Measurements from ENCODE around the gene SLC18A2. TPM values are rescaled to one million over a fixed set of nuclear protein-coding genes. Genes with fewer than 3 reads are reported as not detected.

Gene SLC18A2
- total and polyA plus RNA-seq, 2 of the 8 experiments (the other 6 are each of a cell fraction or from before 2014, with no cell fraction given) = 6.5 to 7.0 TPM

- TF ChIP-seq RFX5 (IDR thresholded peaks at IDR 0.05; ENCODE audit: borderline replicate concordance, low read depth, low read length) (no peak), SP2 (IDR thresholded peaks at IDR 0.05; ENCODE audit: low read length) (no peak), GABPA (IDR thresholded peaks at IDR 0.05; ENCODE audit: borderline replicate concordance, insufficient read depth, low read length) (0 out of 2 replicates have a peak, but pooled peaks have one; percentile 54), NRF1 (IDR thresholded peaks at IDR 0.05; ENCODE audit: low read depth, low read length) (no peak), EP300 (IDR thresholded peaks at IDR 0.05; ENCODE audit: borderline replicate concordance in 1 of 2, low read depth in 2 of 2, low read length in 2 of 2) (peak in 1 of 2 experiments; percentile 38; a peak in 1 of 3 replicates), EZH2 (IDR thresholded peaks at IDR 0.05; ENCODE audit: low read depth, low read length, severe bottlenecking) (no peak), BCL11A (IDR thresholded peaks at IDR 0.05; ENCODE audit: low read depth in 2 of 2, low read length in 2 of 2) (no peak), TAF1 (IDR thresholded peaks at IDR 0.05; ENCODE audit: low read depth, low read length) (no peak), HDAC2 (IDR thresholded peaks at IDR 0.05; ENCODE audit: borderline replicate concordance in 1 of 2, low read depth in 2 of 2, low read length in 2 of 2) (no peak), CHD2 (IDR thresholded peaks at IDR 0.05; ENCODE audit: low read length) (peak; percentile 83), CBX5 (IDR thresholded peaks at IDR 0.05; ENCODE audit: low read depth, low read length) (no peak), KDM4A (IDR thresholded peaks at IDR 0.05; ENCODE audit: low read depth, low read length, severe bottlenecking) (peak; percentile 96), TEAD4 (IDR thresholded peaks at IDR 0.05; ENCODE audit: low read depth, low read length) (no peak), EGR1 (IDR thresholded peaks at IDR 0.05; ENCODE audit: borderline replicate concordance, low read depth, low read length) (no peak), POLR2AphosphoS5 (IDR thresholded peaks at IDR 0.05; ENCODE audit: low read depth, low read length) (no peak), E2F6 (IDR thresholded peaks at IDR 0.05) (peak; percentile 63), POU5F1 (IDR thresholded peaks at IDR 0.05; ENCODE audit: low read depth, low read length) (no peak), CEBPB (IDR thresholded peaks at IDR 0.05; ENCODE audit: low read depth, low read length) (no peak), ASH2L (IDR thresholded peaks at IDR 0.05; ENCODE audit: low read length) (peak; percentile 45)
Measured at GRCh38 chr10:117216611-117217195, 24.2 kb upstream of the SLC18A2 start (continued).
